ENCODE data around the gene NR1I3. TPM values are rescaled to one million over a fixed set of nuclear protein-coding genes. Genes with fewer than 3 reads are reported as not detected.
A peak's percentile ranks its signal among the peaks of the same experiment; 100 is the strongest.

Gene NR1I3
- total and polyA plus RNA-seq, 8 donors = 0.48 to 1.5 (median 1.2) TPM; not detected in 2

GRCh38 chr1:161233102-161233501 is 4.9 kb downstream of the NR1I3 start:
- ATAC-seq (no peak), DNase-seq (no peak)
- Histone ChIP-seq H3K27me3 (no peaks in the 10 kb centered on the region), H3K4me1 (no peaks in the 10 kb centered on the region), H3K36me3 (peaks cover 0 to 29% of the 10 kb centered on the region in 2 donors), H3K4me3 (no peak overlapping the region), H3K27ac (no peak overlapping the region), H3K9me3 (no peaks in the 10 kb centered on the region)
- TF ChIP-seq CTCF (IDR thresholded peaks at IDR 0.05) = no peak
- intact Hi-C loops (cut with DNase I) = no loop called here

- H3K27ac ChIP-seq = no peak overlapping the region
- peaks cover 7 to 23% of the 10 kb centered on the region in 2 donors for H3K4me1 ChIP-seq
- DNase-seq (no peak), ATAC-seq (no peak)
- no peaks in the 10 kb centered on the region for H3K27me3 ChIP-seq
- TF ChIP-seq CTCF (IDR thresholded peaks at IDR 0.05) = no peak
- H3K4me3 ChIP-seq = no peak overlapping the region
- intact Hi-C loops (cut with DNase I) = no loop called here
- no peaks in the 10 kb centered on the region for H3K9me3 ChIP-seq
- H3K36me3 ChIP-seq = peaks cover 0 to 29% of the 10 kb centered on the region in 2 donors
Measured at GRCh38 chr1:161230762-161231161, 7.2 kb downstream of the NR1I3 start.

- intact Hi-C loops (cut with DNase I) = loop anchor here in 1 of 2 donors (10.0 kb wide), 1 partner anchor 155 kb away; no protein-coding TSS in a partner anchor
- H3K4me3 ChIP-seq = no peak overlapping the region
- no peaks in the 10 kb centered on the region for H3K27me3 ChIP-seq
- peaks cover 11 to 29% of the 10 kb centered on the region in 2 donors for H3K4me1 ChIP-seq
- H3K9me3 ChIP-seq = no peaks in the 10 kb centered on the region
- peaks cover 0 to 29% of the 10 kb centered on the region in 2 donors for H3K36me3 ChIP-seq
- no peak overlapping the region for H3K27ac ChIP-seq
- no peak for TF ChIP-seq CTCF (IDR thresholded peaks at IDR 0.05)
- DNase-seq (no peak), ATAC-seq (no peak)
Measured at GRCh38 chr1:161229896-161230295, 8.1 kb downstream of the NR1I3 start.

- Histone ChIP-seq H3K36me3 (peaks cover 0 to 29% of the 10 kb centered on the region in 2 donors), H3K4me1 (peaks cover 11 to 37% of the 10 kb centered on the region in 2 donors), H3K4me3 (peak overlapping the region in 1 of 2 donors; percentile 59), H3K27me3 (no peaks in the 10 kb centered on the region), H3K9me3 (no peaks in the 10 kb centered on the region), H3K27ac (peak overlapping the region in 1 of 2 donors; percentile 59)
- no peak for ATAC-seq
- DNase-seq = no peak
- intact Hi-C loops (cut with DNase I) = loop anchor here in 1 of 2 donors (10.0 kb wide), 1 partner anchor 157 kb away; no protein-coding TSS in a partner anchor
- no peak for TF ChIP-seq CTCF (IDR thresholded peaks at IDR 0.05)
Measured at GRCh38 chr1:161228032-161228431, 10.0 kb downstream of the NR1I3 start.

- Histone ChIP-seq H3K27me3 (no peaks in the 10 kb centered on the region), H3K27ac (peak overlapping the region in 1 of 2 donors; percentile 59), H3K4me3 (peak overlapping the region in 1 of 2 donors; percentile 59), H3K4me1 (peaks cover 11 to 37% of the 10 kb centered on the region in 2 donors), H3K9me3 (no peaks in the 10 kb centered on the region), H3K36me3 (peaks cover 0 to 29% of the 10 kb centered on the region in 2 donors)
- intact Hi-C loops (cut with DNase I) = loop anchor here in 1 of 2 donors (10.0 kb wide), 1 partner anchor 157 kb away; no protein-coding TSS in a partner anchor
- peak; percentile 60 to 83 (median 77) for DNase-seq
- ATAC-seq = peak; percentile 68
- TF ChIP-seq CTCF (IDR thresholded peaks at IDR 0.05) = peak; percentile 90 to 96
Measured at GRCh38 chr1:161227196-161227871, 10.7 kb downstream of the NR1I3 start.
